Measurements from ENCODE around the gene ASGR2.
"Not testable (repeated sequence)": the region's sequence is repeated elsewhere in the genome, so short reads cannot be mapped to it uniquely, and the experiment has no call there.

Gene ASGR2

GRCh38 chr17:7109461-7110322 is 4.9 kb downstream of the ASGR2 start:
- Histone ChIP-seq H3K36me3 (ENCODE audit: control insufficient read depth, insufficient read depth, low read length) (no peaks in the 10 kb centered on the region), H3K27me3 (ENCODE audit: control insufficient read depth, insufficient read depth, low read length) (no peaks in the 10 kb centered on the region), H3K4me3 (ENCODE audit: low read depth, low read length) (no peak overlapping the region), H3K27ac (ENCODE audit: low read depth, low read length) (no peak overlapping the region), H3K4me1 (ENCODE audit: control insufficient read depth, insufficient read depth, low read length) (no peaks in the 10 kb centered on the region), H3K9ac (ENCODE audit: low read depth, low read length) (no peak overlapping the region), H3K9me3 (ENCODE audit: control insufficient read depth, insufficient read depth, low read length) (no peaks in the 10 kb centered on the region)

- Histone ChIP-seq H3K9me3 (ENCODE audit: control insufficient read depth, insufficient read depth, low read length) (no peaks in the 10 kb centered on the region), H3K9ac (ENCODE audit: low read depth, low read length) (no peak overlapping the region), H3K27ac (ENCODE audit: low read depth, low read length) (no peak overlapping the region), H3K4me3 (ENCODE audit: low read depth, low read length) (no peak overlapping the region), H3K27me3 (ENCODE audit: control insufficient read depth, insufficient read depth, low read length) (no peaks in the 10 kb centered on the region), H3K36me3 (ENCODE audit: control insufficient read depth, insufficient read depth, low read length) (no peaks in the 10 kb centered on the region), H3K4me1 (ENCODE audit: control insufficient read depth, insufficient read depth, low read length) (no peaks in the 10 kb centered on the region)
These were observed 5.6 kb downstream of the ASGR2 start for GRCh38 chr17:7108981-7109380.

- Histone ChIP-seq H3K27me3 (ENCODE audit: control insufficient read depth, insufficient read depth, low read length) (no peaks in the 10 kb centered on the region), H3K36me3 (ENCODE audit: control insufficient read depth, insufficient read depth, low read length) (no peaks in the 10 kb centered on the region), H3K4me1 (ENCODE audit: control insufficient read depth, insufficient read depth, low read length) (no peaks in the 10 kb centered on the region), H3K9ac (ENCODE audit: low read depth, low read length) (no peak overlapping the region), H3K27ac (ENCODE audit: low read depth, low read length) (no peak overlapping the region), H3K9me3 (ENCODE audit: control insufficient read depth, insufficient read depth, low read length) (no peaks in the 10 kb centered on the region), H3K4me3 (ENCODE audit: low read depth, low read length) (no peak overlapping the region)
These were observed 6.1 kb downstream of the ASGR2 start for GRCh38 chr17:7108560-7108925.

- Histone ChIP-seq H3K9me3 (ENCODE audit: control insufficient read depth, insufficient read depth, low read length) (no peaks in the 10 kb centered on the region), H3K27ac (ENCODE audit: low read depth, low read length) (no peak overlapping the region), H3K9ac (ENCODE audit: low read depth, low read length) (no peak overlapping the region), H3K27me3 (ENCODE audit: control insufficient read depth, insufficient read depth, low read length) (no peaks in the 10 kb centered on the region), H3K4me3 (ENCODE audit: low read depth, low read length) (no peak overlapping the region), H3K4me1 (ENCODE audit: control insufficient read depth, insufficient read depth, low read length) (no peaks in the 10 kb centered on the region), H3K36me3 (ENCODE audit: control insufficient read depth, insufficient read depth, low read length) (no peaks in the 10 kb centered on the region)
These were observed 6.6 kb downstream of the ASGR2 start for GRCh38 chr17:7107795-7108559.

GRCh38 chr17:7107012-7107754 is 7.4 kb downstream of the ASGR2 start:
- Histone ChIP-seq H3K9ac (ENCODE audit: low read depth, low read length) (no peak overlapping the region), H3K27me3 (ENCODE audit: control insufficient read depth, insufficient read depth, low read length) (no peaks in the 10 kb centered on the region), H3K27ac (ENCODE audit: low read depth, low read length) (no peak overlapping the region), H3K4me3 (ENCODE audit: low read depth, low read length) (no peak overlapping the region), H3K4me1 (ENCODE audit: control insufficient read depth, insufficient read depth, low read length) (no peaks in the 10 kb centered on the region), H3K36me3 (ENCODE audit: control insufficient read depth, insufficient read depth, low read length) (no peaks in the 10 kb centered on the region), H3K9me3 (ENCODE audit: control insufficient read depth, insufficient read depth, low read length) (no peaks in the 10 kb centered on the region)

- Histone ChIP-seq H3K9me3 (ENCODE audit: control insufficient read depth, insufficient read depth, low read length) (no peaks in the 10 kb centered on the region), H3K36me3 (ENCODE audit: control insufficient read depth, insufficient read depth, low read length) (no peaks in the 10 kb centered on the region), H3K4me1 (ENCODE audit: control insufficient read depth, insufficient read depth, low read length) (no peaks in the 10 kb centered on the region), H3K27ac (ENCODE audit: low read depth, low read length) (no peak overlapping the region), H3K9ac (ENCODE audit: low read depth, low read length) (no peak overlapping the region), H3K27me3 (ENCODE audit: control insufficient read depth, insufficient read depth, low read length) (no peaks in the 10 kb centered on the region), H3K4me3 (ENCODE audit: low read depth, low read length) (no peak overlapping the region)
These were observed 12.2 kb downstream of the ASGR2 start for GRCh38 chr17:7102421-7102820.

- Histone ChIP-seq H3K4me3 (ENCODE audit: low read depth, low read length) (no peak overlapping the region), H3K27me3 (ENCODE audit: control insufficient read depth, insufficient read depth, low read length) (no peaks in the 10 kb centered on the region), H3K4me1 (ENCODE audit: control insufficient read depth, insufficient read depth, low read length) (no peaks in the 10 kb centered on the region), H3K27ac (ENCODE audit: low read depth, low read length) (no peak overlapping the region), H3K9me3 (ENCODE audit: control insufficient read depth, insufficient read depth, low read length) (no peaks in the 10 kb centered on the region), H3K9ac (ENCODE audit: low read depth, low read length) (no peak overlapping the region), H3K36me3 (ENCODE audit: control insufficient read depth, insufficient read depth, low read length) (no peaks in the 10 kb centered on the region)
These were observed 13.1 kb downstream of the ASGR2 start for GRCh38 chr17:7101531-7101930.

- H3K36me3 ChIP-seq (ENCODE audit: control insufficient read depth, insufficient read depth, low read length); H3K9ac ChIP-seq (ENCODE audit: low read depth, low read length); H3K4me1 ChIP-seq (ENCODE audit: control insufficient read depth, insufficient read depth, low read length); H3K4me3 ChIP-seq (ENCODE audit: low read depth, low read length); H3K27me3 ChIP-seq (ENCODE audit: control insufficient read depth, insufficient read depth, low read length); H3K9me3 ChIP-seq (ENCODE audit: control insufficient read depth, insufficient read depth, low read length); H3K27ac ChIP-seq (ENCODE audit: low read depth, low read length): not testable (repeated sequence)
These were observed 13.8 kb downstream of the ASGR2 start for GRCh38 chr17:7100641-7101379.

GRCh38 chr17:7098802-7099459 is 15.7 kb downstream of the ASGR2 start:
- no peaks in the 10 kb centered on the region for H3K4me1 ChIP-seq (ENCODE audit: control insufficient read depth, insufficient read depth, low read length)
- no peaks in the 10 kb centered on the region for H3K36me3 ChIP-seq (ENCODE audit: control insufficient read depth, insufficient read depth, low read length)
- H3K9ac ChIP-seq (ENCODE audit: low read depth, low read length), result no peak overlapping the region
- peaks cover 3% of the 10 kb centered on the region; the same call in 1 of the 2 replicates for H3K27me3 ChIP-seq (ENCODE audit: control insufficient read depth, insufficient read depth, low read length)
- H3K4me3 ChIP-seq (ENCODE audit: low read depth, low read length), result no peak overlapping the region
- no peaks in the 10 kb centered on the region for H3K9me3 ChIP-seq (ENCODE audit: control insufficient read depth, insufficient read depth, low read length)
- no peak overlapping the region for H3K27ac ChIP-seq (ENCODE audit: low read depth, low read length)

GRCh38 chr17:7097940-7098339 is 16.7 kb downstream of the ASGR2 start:
- no peaks in the 10 kb centered on the region for H3K4me1 ChIP-seq (ENCODE audit: control insufficient read depth, insufficient read depth, low read length)
- no peak overlapping the region for H3K27ac ChIP-seq (ENCODE audit: low read depth, low read length)
- H3K27me3 ChIP-seq (ENCODE audit: control insufficient read depth, insufficient read depth, low read length), result peaks cover 3% of the 10 kb centered on the region; the same call in 1 of the 2 replicates
- H3K4me3 ChIP-seq (ENCODE audit: low read depth, low read length), result no peak overlapping the region
- H3K36me3 ChIP-seq (ENCODE audit: control insufficient read depth, insufficient read depth, low read length), result no peaks in the 10 kb centered on the region
- H3K9ac ChIP-seq (ENCODE audit: low read depth, low read length), result no peak overlapping the region
- H3K9me3 ChIP-seq (ENCODE audit: control insufficient read depth, insufficient read depth, low read length), result no peaks in the 10 kb centered on the region

Data from HUES48 (cell line).